HCT116 (cell line): Measurements from ENCODE around the gene XRCC3. TPM values are rescaled to one million over a fixed set of nuclear protein-coding genes. Genes with fewer than 3 reads are reported as not detected.

Experiments used
- ATAC-seq: fragments of 200-7000 bp; cut with Tn5 transposase; 2 replicates; pipeline ENCODE4 v1.9.1; 2020; ENCODE audit warnings: mild to moderate bottlenecking, moderate library complexity
- BruUV-seq: library from RNA; stranded (reverse); fragments of 400-500 nt; replicated peaks from 2 replicates; lab custom pipeline; 2021; lab: Mats Ljungman, UMichigan
- CTCF ChIA-PET: fragments of 300-600 bp; sonication (Branson Sonifier 250); formaldehyde crosslinking; loops from one replicate; lab custom pipeline; 2021; ENCODE audit warnings: antibody characterized with exemption; lab: Charles Lee
- POLR2A ChIA-PET: fragments of 300-600, 350-600 bp; sonication (Branson Sonifier 250); formaldehyde crosslinking; loops from one replicate; lab custom pipeline; 2021; ENCODE audit warnings: antibody characterized with exemption; lab: Charles Lee
- RAD21 ChIA-PET, 2 experiments: fragments of 300-600 bp; sonication (Branson Sonifier 250); formaldehyde crosslinking; loops; one replicate each; lab custom pipeline; 2023; ENCODE audit warnings: low total read pairs in 2 of 2; ENCODE audit not compliant: uncharacterized antibody in 2 of 2, unreplicated experiment in 2 of 2, low non-redundant PET in 1 of 2; lab: Charles Lee
- DNase-seq: peaks from one replicate; pipeline ENCODE4 v3.0.0-alpha.2; 2010; ENCODE audit warnings: low read depth, low spot score
- H2AFZ ChIP-seq: fragments of 200-600 bp; shearing (Covaris generic), sonication (generic); 2 replicates; pipeline ENCODE4 v1.6.1; 2017; ENCODE audit warnings: low read depth, mixed run types, mixed read lengths, antibody characterized with exemption, low read length; ENCODE audit not compliant: poor library complexity, severe bottlenecking
- H3K27ac ChIP-seq: 2 replicates; pipeline ENCODE4 v1.5.1; 2012; ENCODE audit warnings: low read depth, low read length
- H3K27me3 ChIP-seq: fragments of 200-600 bp; sonication (generic); 2 replicates; pipeline ENCODE4 v1.6.1; 2016; ENCODE audit warnings: mixed run types, low read length, mixed read lengths; ENCODE audit not compliant: insufficient read depth
- H3K36me3 ChIP-seq, 2 experiments: fragments of 200-500 bp in 1 of 2; fragments of 200-600 bp in 1 of 2; sonication (Bioruptor generic) in 1 of 2; sonication (generic) in 1 of 2; 2 replicates each; pipeline versions ENCODE4 v1.5.1 to v1.6.1; 2014 to 2016; ENCODE audit warnings: low read length in 2 of 2, inconsistent platforms in 1 of 2, mixed read lengths in 1 of 2, mixed run types in 1 of 2; ENCODE audit not compliant: insufficient read depth in 2 of 2, control insufficient read depth in 1 of 2
- H3K4me1 ChIP-seq, 2 experiments: fragments of 200-600 bp in 1 of 2; sonication (generic) in 1 of 2; 2 replicates each; pipeline versions ENCODE4 v1.5.1 to v1.6.1; 2012 to 2017; ENCODE audit warnings: low read length in 2 of 2, inconsistent platforms in 1 of 2, mild to moderate bottlenecking in 1 of 2, mixed read lengths in 1 of 2, mixed run types in 1 of 2, moderate library complexity in 1 of 2; ENCODE audit not compliant: insufficient read depth in 2 of 2, control insufficient read depth in 1 of 2
- H3K4me2 ChIP-seq: fragments of 200-600 bp; sonication (generic); 2 replicates; pipeline ENCODE4 v1.6.1; 2017; ENCODE audit warnings: mixed run types, low read length, mixed read lengths
- H3K4me3 ChIP-seq, 2 experiments: fragments of 200-600 bp in 1 of 2; sonication (generic) in 1 of 2; replicated peaks in 1 of 2; 2 replicates each; pipeline ENCODE4 v1.5.1; 2011 to 2016; ENCODE audit warnings: low read length in 2 of 2, control low read depth in 1 of 2, low read depth in 1 of 2, mild to moderate bottlenecking in 1 of 2, mixed read lengths in 1 of 2, mixed run types in 1 of 2
- H3K79me2 ChIP-seq: fragments of 200-600 bp; sonication (generic); 2 replicates; pipeline ENCODE4 v1.6.1; 2017; ENCODE audit warnings: mild to moderate bottlenecking, mixed run types, low read length, moderate library complexity, mixed read lengths; ENCODE audit not compliant: insufficient read depth
- H3K9ac ChIP-seq: fragments of 200-600 bp; sonication (generic); 2 replicates; pipeline ENCODE4 v1.6.1; 2016; ENCODE audit warnings: low read length, mixed read lengths
- H3K9me2 ChIP-seq: fragments of 200-600 bp; sonication (generic), shearing (Covaris generic); 2 replicates; pipeline ENCODE4 v1.6.1; 2017; ENCODE audit warnings: mixed run types, mild to moderate bottlenecking, moderate library complexity; ENCODE audit not compliant: insufficient read depth
- H3K9me3 ChIP-seq, 2 experiments: fragments of 200-500 bp in 1 of 2; fragments of 200-600 bp in 1 of 2; sonication (Bioruptor generic) in 1 of 2; sonication (generic) in 1 of 2; 2 replicates each; pipeline ENCODE4 v1.6.1; 2014 to 2017; ENCODE audit warnings: low read length in 2 of 2, mixed read lengths in 2 of 2, inconsistent platforms in 1 of 2, low read depth in 1 of 2, mild to moderate bottlenecking in 1 of 2, mixed run types in 1 of 2, moderate library complexity in 1 of 2; ENCODE audit not compliant: control insufficient read depth in 1 of 2, insufficient read depth in 1 of 2
- H4K20me1 ChIP-seq: fragments of 200-600 bp; sonication (generic), shearing (Covaris generic); 2 replicates; pipeline ENCODE4 v1.6.1; 2017; ENCODE audit warnings: mixed run types, mild to moderate bottlenecking, moderate library complexity; ENCODE audit not compliant: insufficient read depth
- CBX3 ChIP-seq: IDR thresholded peaks from 2 replicates; pipeline ENCODE4 v1.6.1; 2012; ENCODE audit warnings: low read depth
- CEBPB ChIP-seq: IDR thresholded peaks from 2 replicates; pipeline ENCODE4 v1.6.1; 2012; ENCODE audit warnings: low read depth
- EGR1 ChIP-seq: IDR thresholded peaks from 2 replicates; pipeline ENCODE4 v1.6.1; 2012; ENCODE audit warnings: low read depth
- ELF1 ChIP-seq: IDR thresholded peaks from 2 replicates; pipeline ENCODE4 v1.6.1; 2012; ENCODE audit warnings: low read depth, borderline replicate concordance
- EZH2 ChIP-seq: fragments of 200-600 bp; sonication (generic); IDR thresholded peaks from 2 replicates; pipeline ENCODE4 v1.6.1; 2017; ENCODE audit warnings: antibody characterized with exemption, mixed run types
- FOSL1 ChIP-seq: IDR thresholded peaks from 2 replicates; pipeline ENCODE4 v1.6.1; 2012; ENCODE audit warnings: low read depth
- JUND ChIP-seq: IDR thresholded peaks from 2 replicates; pipeline ENCODE4 v1.6.1; 2012
- POLR2A ChIP-seq: IDR thresholded peaks from 2 replicates; pipeline ENCODE4 v1.7.0; 2011; ENCODE audit warnings: borderline replicate concordance; ENCODE audit not compliant: insufficient read depth, insufficient read length; ENCODE audit errors: extremely low read depth
- POLR2AphosphoS5 ChIP-seq: IDR thresholded peaks from 2 replicates; pipeline ENCODE4 v1.6.1; 2011; ENCODE audit warnings: mild to moderate bottlenecking, low read depth, low read length, moderate library complexity
- SIN3A ChIP-seq: IDR thresholded peaks from 2 replicates; pipeline ENCODE4 v1.6.1; 2012; ENCODE audit warnings: low read depth
- SP1 ChIP-seq: IDR thresholded peaks from 2 replicates; pipeline ENCODE4 v1.6.1; 2012; ENCODE audit warnings: low read depth
- SRF ChIP-seq: IDR thresholded peaks from 2 replicates; pipeline ENCODE4 v1.6.1; 2012; ENCODE audit warnings: low read depth
- TCF7L2 ChIP-seq: IDR thresholded peaks from 2 replicates; pipeline ENCODE4 v1.7.0; 2011; ENCODE audit warnings: borderline replicate concordance, inconsistent platforms; ENCODE audit not compliant: insufficient read depth, insufficient read length; ENCODE audit errors: extremely low read depth
- YY1 ChIP-seq: IDR thresholded peaks from 2 replicates; pipeline ENCODE4 v1.6.1; 2011; ENCODE audit warnings: low read length, low read depth, moderate library complexity, mild to moderate bottlenecking; ENCODE audit not compliant: insufficient replicate concordance; ENCODE audit errors: extremely low read depth
- ZFX ChIP-seq: fragments of 450-650 bp; IDR thresholded peaks from 2 replicates; pipeline ENCODE4 v1.6.1; 2017
- ZNF274 ChIP-seq: fragments of 200-500 bp; sonication (Bioruptor generic); IDR thresholded peaks from 2 replicates; pipeline ENCODE4 v1.6.1; 2014; ENCODE audit warnings: mild to moderate bottlenecking, low read depth, low read length, inconsistent platforms
- intact Hi-C: fragments of 100-400 bp; cut with micrococcal nuclease; formaldehyde crosslinking; loops from 2 replicates; pipeline ENCODE4 v1.10.0; 2022
- total RNA-seq: library from RNA; stranded (reverse); gene quantifications from one replicate; pipeline ENCODE4 v1.2.1, GENCODE V29; 2021; ENCODE audit not compliant: unreplicated experiment
- TF ChIP-seq, protein P1 (sequence below), 3 experiments: fragments of 200-600 bp in 1 of 3; sonication (generic) in 1 of 3; IDR thresholded peaks in 2 of 3; conservative IDR thresholded peaks in 1 of 3; 2 replicates each; pipeline ENCODE4 v1.5.1; 2012 to 2017; ENCODE audit warnings: low read depth in 2 of 3, low read length in 2 of 3, antibody characterized with exemption in 1 of 3, borderline replicate concordance in 1 of 3, control low read depth in 1 of 3, mild to moderate bottlenecking in 1 of 3, mixed read lengths in 1 of 3, mixed run types in 1 of 3, moderate library complexity in 1 of 3; ENCODE audit not compliant: insufficient read depth in 1 of 3
- TF ChIP-seq, protein P2 (sequence below): IDR thresholded peaks from 2 replicates; pipeline ENCODE4 v1.6.1; 2012; ENCODE audit warnings: low read depth
- TF ChIP-seq, protein P3 (sequence below): IDR thresholded peaks from 2 replicates; pipeline ENCODE4 v1.6.1; 2012
- TF ChIP-seq, protein P4 (sequence below): IDR thresholded peaks from 2 replicates; pipeline ENCODE4 v1.6.1; 2012

The XRCC3 gene
- total RNA-seq, 1 experiment from 2014 or later = 48.7 TPM

DNA sequence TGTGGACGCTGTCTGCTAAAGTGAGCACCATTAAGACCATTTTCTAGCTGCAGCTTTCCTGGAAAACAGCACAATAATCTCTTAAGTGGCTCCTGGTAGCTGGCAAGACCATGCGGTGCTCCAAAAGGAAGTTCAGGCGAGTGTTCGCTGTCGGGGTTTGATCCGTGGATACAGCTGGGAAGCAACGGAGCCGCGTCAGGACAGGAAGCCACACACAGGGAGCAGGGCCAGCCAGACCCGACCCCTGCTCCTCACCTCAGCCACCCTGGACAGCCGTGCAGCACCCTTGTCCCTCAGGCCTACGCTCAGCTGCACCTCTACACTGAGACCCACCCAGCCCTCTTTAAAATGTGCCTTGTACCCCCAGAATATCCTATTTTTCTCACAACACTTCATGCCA is 19.8 kb upstream of the XRCC3 start:
- Histone ChIP-seq H3K9ac (no peak overlapping the region), H3K9me2 (no peaks in the 10 kb centered on the region), H3K36me3 (peaks cover 3 to 6% of the 10 kb centered on the region in 2 experiments; a peak in 3 of 4 replicates), H3K4me2 (no peak overlapping the region), H4K20me1 (no peaks in the 10 kb centered on the region), H3K27me3 (no peaks in the 10 kb centered on the region), H3K4me3 (no peak overlapping the region), H3K79me2 (no peaks in the 10 kb centered on the region), H2AFZ (no peak overlapping the region), H3K27ac (no peak overlapping the region), H3K9me3 (no peaks in the 10 kb centered on the region), H3K4me1 (no peaks in the 10 kb centered on the region)
- ATAC-seq (no peak), DNase-seq (no peak)
- CTCF ChIA-PET = interaction anchor here (1.5 kb wide), 1 partner anchor 74 kb away, joined by 3 read pairs; no protein-coding TSS in a partner anchor
- POLR2A ChIA-PET = no interaction called here
- RAD21 ChIA-PET = no interaction called here
- BruUV-seq = no TSS peak
- intact Hi-C loops = no loop called here
- TF ChIP-seq EGR1 (no peak), TCF7L2 (no peak), SIN3A (no peak), FOSL1 (no peak), POLR2A (no peak), ZFX (no peak), SP1 (no peak), ELF1 (no peak), EZH2 (no peak), JUND (no peak), POLR2AphosphoS5 (no peak), YY1 (no peak), SRF (no peak), CBX3 (no peak), ZNF274 (no peak), CEBPB (no peak)
- TF ChIP-seq, protein P1, sequence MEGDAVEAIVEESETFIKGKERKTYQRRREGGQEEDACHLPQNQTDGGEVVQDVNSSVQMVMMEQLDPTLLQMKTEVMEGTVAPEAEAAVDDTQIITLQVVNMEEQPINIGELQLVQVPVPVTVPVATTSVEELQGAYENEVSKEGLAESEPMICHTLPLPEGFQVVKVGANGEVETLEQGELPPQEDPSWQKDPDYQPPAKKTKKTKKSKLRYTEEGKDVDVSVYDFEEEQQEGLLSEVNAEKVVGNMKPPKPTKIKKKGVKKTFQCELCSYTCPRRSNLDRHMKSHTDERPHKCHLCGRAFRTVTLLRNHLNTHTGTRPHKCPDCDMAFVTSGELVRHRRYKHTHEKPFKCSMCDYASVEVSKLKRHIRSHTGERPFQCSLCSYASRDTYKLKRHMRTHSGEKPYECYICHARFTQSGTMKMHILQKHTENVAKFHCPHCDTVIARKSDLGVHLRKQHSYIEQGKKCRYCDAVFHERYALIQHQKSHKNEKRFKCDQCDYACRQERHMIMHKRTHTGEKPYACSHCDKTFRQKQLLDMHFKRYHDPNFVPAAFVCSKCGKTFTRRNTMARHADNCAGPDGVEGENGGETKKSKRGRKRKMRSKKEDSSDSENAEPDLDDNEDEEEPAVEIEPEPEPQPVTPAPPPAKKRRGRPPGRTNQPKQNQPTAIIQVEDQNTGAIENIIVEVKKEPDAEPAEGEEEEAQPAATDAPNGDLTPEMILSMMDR (IDR thresholded peaks at IDR 0.05 in 2 of 3, conservative IDR thresholded peaks at IDR 0.05 in 1 of 3; ENCODE audit: borderline replicate concordance in 1 of 3, insufficient read depth in 1 of 3, low read depth in 2 of 3, low read length in 2 of 3) = no peak
- TF ChIP-seq, protein P2, sequence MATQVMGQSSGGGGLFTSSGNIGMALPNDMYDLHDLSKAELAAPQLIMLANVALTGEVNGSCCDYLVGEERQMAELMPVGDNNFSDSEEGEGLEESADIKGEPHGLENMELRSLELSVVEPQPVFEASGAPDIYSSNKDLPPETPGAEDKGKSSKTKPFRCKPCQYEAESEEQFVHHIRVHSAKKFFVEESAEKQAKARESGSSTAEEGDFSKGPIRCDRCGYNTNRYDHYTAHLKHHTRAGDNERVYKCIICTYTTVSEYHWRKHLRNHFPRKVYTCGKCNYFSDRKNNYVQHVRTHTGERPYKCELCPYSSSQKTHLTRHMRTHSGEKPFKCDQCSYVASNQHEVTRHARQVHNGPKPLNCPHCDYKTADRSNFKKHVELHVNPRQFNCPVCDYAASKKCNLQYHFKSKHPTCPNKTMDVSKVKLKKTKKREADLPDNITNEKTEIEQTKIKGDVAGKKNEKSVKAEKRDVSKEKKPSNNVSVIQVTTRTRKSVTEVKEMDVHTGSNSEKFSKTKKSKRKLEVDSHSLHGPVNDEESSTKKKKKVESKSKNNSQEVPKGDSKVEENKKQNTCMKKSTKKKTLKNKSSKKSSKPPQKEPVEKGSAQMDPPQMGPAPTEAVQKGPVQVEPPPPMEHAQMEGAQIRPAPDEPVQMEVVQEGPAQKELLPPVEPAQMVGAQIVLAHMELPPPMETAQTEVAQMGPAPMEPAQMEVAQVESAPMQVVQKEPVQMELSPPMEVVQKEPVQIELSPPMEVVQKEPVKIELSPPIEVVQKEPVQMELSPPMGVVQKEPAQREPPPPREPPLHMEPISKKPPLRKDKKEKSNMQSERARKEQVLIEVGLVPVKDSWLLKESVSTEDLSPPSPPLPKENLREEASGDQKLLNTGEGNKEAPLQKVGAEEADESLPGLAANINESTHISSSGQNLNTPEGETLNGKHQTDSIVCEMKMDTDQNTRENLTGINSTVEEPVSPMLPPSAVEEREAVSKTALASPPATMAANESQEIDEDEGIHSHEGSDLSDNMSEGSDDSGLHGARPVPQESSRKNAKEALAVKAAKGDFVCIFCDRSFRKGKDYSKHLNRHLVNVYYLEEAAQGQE = no peak
- TF ChIP-seq, protein P3, sequence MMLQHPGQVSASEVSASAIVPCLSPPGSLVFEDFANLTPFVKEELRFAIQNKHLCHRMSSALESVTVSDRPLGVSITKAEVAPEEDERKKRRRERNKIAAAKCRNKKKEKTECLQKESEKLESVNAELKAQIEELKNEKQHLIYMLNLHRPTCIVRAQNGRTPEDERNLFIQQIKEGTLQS = no peak
- TF ChIP-seq, protein P4, sequence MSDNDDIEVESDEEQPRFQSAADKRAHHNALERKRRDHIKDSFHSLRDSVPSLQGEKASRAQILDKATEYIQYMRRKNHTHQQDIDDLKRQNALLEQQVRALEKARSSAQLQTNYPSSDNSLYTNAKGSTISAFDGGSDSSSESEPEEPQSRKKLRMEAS = no peak
